RWPE2 (cell line): ENCODE measurements around the gene PKIG.

Experiments
- ATAC-seq: fragments of 200-7000 bp; cut with Tn5 transposase; 3 replicates; pipeline ENCODE4 v1.9.1; 2021; ENCODE audit warnings: low read depth
- DNase-seq: peaks from one replicate; pipeline ENCODE4 v3.0.0-alpha.2; 2020; ENCODE audit warnings: low spot score
- H3K27ac ChIP-seq: fragments of 450-650 bp; 2 replicates; pipeline ENCODE4 v1.5.1; 2017; ENCODE audit warnings: mild to moderate bottlenecking; ENCODE audit not compliant: poor library complexity, severe bottlenecking
- H3K27me3 ChIP-seq: fragments of 250-450 bp; sonication (Bioruptor Pico); 2 replicates; pipeline ENCODE4 v1.5.1; 2021; ENCODE audit warnings: mild to moderate bottlenecking, moderate library complexity; ENCODE audit not compliant: insufficient read depth, poor library complexity, severe bottlenecking
- H3K36me3 ChIP-seq: fragments of 250-450 bp; sonication (Bioruptor Pico); 2 replicates; pipeline ENCODE4 v1.5.1; 2020; ENCODE audit warnings: low read depth, mild to moderate bottlenecking, moderate library complexity
- H3K4me1 ChIP-seq: fragments of 250-450 bp; sonication (Bioruptor Pico); 2 replicates; pipeline ENCODE4 v1.5.1; 2021; ENCODE audit warnings: mild to moderate bottlenecking, moderate library complexity; ENCODE audit not compliant: insufficient read depth, poor library complexity, severe bottlenecking
- H3K4me3 ChIP-seq: fragments of 250-450 bp; sonication (Bioruptor Pico); 2 replicates; pipeline ENCODE4 v1.5.1; 2021; ENCODE audit warnings: mild to moderate bottlenecking, moderate library complexity; ENCODE audit not compliant: severe bottlenecking
- H3K9me3 ChIP-seq: fragments of 250-450 bp; sonication (Bioruptor Pico); 2 replicates; pipeline ENCODE4 v1.5.1; 2021; ENCODE audit warnings: mild to moderate bottlenecking, moderate library complexity; ENCODE audit not compliant: severe bottlenecking
- CTCF ChIP-seq: fragments of 450-650 bp; IDR thresholded peaks from one replicate; pipeline ENCODE4 v1.5.1; 2017; ENCODE audit warnings: mild to moderate bottlenecking, moderate library complexity; ENCODE audit not compliant: poor library complexity, severe bottlenecking

Gene PKIG

GRCh38 chr20:44540834-44541233 is 41.5 kb upstream of the PKIG start:
- DNase-seq: no peak

GRCh38 chr20:44541992-44542391 is 40.4 kb upstream of the PKIG start:
- no peak for DNase-seq
- Histone ChIP-seq H3K4me1 (peaks cover 7% of the 10 kb centered on the region), H3K4me3 (no peak overlapping the region), H3K27me3 (no peaks in the 10 kb centered on the region), H3K9me3 (no peaks in the 10 kb centered on the region), H3K36me3 (no peaks in the 10 kb centered on the region), H3K27ac (no peak overlapping the region)
- TF ChIP-seq CTCF: no peak
- 0 out of 3 replicates have a peak, but pooled peaks have one; percentile 21 for ATAC-seq

More at GRCh38 chr20:44540834-44541233, 41.5 kb upstream of the PKIG start:
- no peak for TF ChIP-seq CTCF
- H3K36me3 ChIP-seq: no peaks in the 10 kb centered on the region
- no peak overlapping the region for H3K4me3 ChIP-seq
- no peaks in the 10 kb centered on the region for H3K9me3 ChIP-seq
- peak; percentile 68 for ATAC-seq
- no peak overlapping the region for H3K27ac ChIP-seq
- H3K27me3 ChIP-seq: no peaks in the 10 kb centered on the region
- H3K4me1 ChIP-seq: peaks cover 7% of the 10 kb centered on the region

- H3K4me1 ChIP-seq: peaks cover 7% of the 10 kb centered on the region
- ATAC-seq: no peak
- H3K9me3 ChIP-seq: no peaks in the 10 kb centered on the region
- H3K4me3 ChIP-seq: no peak overlapping the region
- TF ChIP-seq CTCF: no peak
- no peak overlapping the region for H3K27ac ChIP-seq
- DNase-seq: no peak
- H3K36me3 ChIP-seq: no peaks in the 10 kb centered on the region
- H3K27me3 ChIP-seq: no peaks in the 10 kb centered on the region
These were observed 39.5 kb upstream of the PKIG start for GRCh38 chr20:44542890-44543289.

- H3K27ac ChIP-seq: no peak overlapping the region
- H3K27me3 ChIP-seq: no peaks in the 10 kb centered on the region
- TF ChIP-seq CTCF: no peak
- no peaks in the 10 kb centered on the region for H3K9me3 ChIP-seq
- peaks cover 7% of the 10 kb centered on the region for H3K4me1 ChIP-seq
- no peak for ATAC-seq
- DNase-seq: no peak
- H3K36me3 ChIP-seq: no peaks in the 10 kb centered on the region
- H3K4me3 ChIP-seq: no peak overlapping the region
These were observed 39.0 kb upstream of the PKIG start for GRCh38 chr20:44543358-44543757.

- no peaks in the 10 kb centered on the region for H3K27me3 ChIP-seq
- DNase-seq (no peak), ATAC-seq (no peak)
- H3K4me1 ChIP-seq: peaks cover 7% of the 10 kb centered on the region
- TF ChIP-seq CTCF: no peak
- H3K4me3 ChIP-seq: no peak overlapping the region
- H3K36me3 ChIP-seq: no peaks in the 10 kb centered on the region
- no peak overlapping the region for H3K27ac ChIP-seq
- H3K9me3 ChIP-seq: no peaks in the 10 kb centered on the region
These were observed 38.1 kb upstream of the PKIG start for GRCh38 chr20:44544263-44544662.
